ENCODE data around the gene WDR64. TPM values are rescaled to one million over a fixed set of nuclear protein-coding genes. Genes with fewer than 3 reads are reported as not detected.

The WDR64 gene
- polyA plus RNA-seq, 4 donors: 0.23 to 0.42 (median 0.33) TPM

DNA sequence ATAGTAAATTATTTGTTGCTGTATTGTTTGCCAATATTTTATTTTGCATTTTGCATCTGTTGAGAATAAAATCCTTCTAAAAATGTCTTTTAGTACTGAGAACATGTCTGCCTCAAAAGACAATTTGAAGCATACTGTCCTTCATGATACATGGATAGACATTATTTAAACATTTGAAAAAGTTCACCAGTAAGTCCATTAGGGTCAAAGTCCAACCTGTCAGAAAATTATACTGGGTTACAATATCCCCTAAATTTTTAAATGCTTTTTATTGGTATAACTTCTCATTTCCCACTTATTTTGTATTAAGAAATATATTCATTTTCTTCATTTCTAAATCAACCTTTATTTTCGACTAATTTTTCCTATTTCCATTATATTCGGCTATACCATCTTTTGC, 21.2 kb upstream of the WDR64 start:
- DNase-seq (ENCODE audit: low read depth in 4 of 4, low spot score in 3 of 4): no peak

GRCh38 chr1:241631674-241632073, 20.4 kb upstream of the WDR64 start:
- DNase-seq (ENCODE audit: low read depth in 4 of 4, low spot score in 3 of 4): no peak

DNA sequence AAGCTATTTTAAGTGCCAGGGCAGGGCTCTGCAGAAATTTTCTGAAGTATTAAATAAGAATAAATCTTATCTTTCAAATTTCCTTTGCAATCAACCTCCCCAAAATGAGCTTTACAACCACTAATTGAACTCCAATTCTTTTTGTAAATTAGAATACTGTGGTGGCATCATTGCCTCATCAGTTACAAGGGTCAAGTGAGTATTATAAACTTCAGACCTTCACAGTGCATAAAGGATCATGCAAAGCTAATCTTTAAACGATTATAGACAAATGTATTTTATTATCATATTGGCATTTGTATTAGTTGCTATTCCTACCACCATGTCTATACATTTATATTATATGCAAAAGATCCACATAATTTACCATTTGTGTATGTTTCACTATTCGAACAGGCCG, 19.1 kb upstream of the WDR64 start:
- no peak for DNase-seq (ENCODE audit: low read depth in 4 of 4, low spot score in 3 of 4)

DNA sequence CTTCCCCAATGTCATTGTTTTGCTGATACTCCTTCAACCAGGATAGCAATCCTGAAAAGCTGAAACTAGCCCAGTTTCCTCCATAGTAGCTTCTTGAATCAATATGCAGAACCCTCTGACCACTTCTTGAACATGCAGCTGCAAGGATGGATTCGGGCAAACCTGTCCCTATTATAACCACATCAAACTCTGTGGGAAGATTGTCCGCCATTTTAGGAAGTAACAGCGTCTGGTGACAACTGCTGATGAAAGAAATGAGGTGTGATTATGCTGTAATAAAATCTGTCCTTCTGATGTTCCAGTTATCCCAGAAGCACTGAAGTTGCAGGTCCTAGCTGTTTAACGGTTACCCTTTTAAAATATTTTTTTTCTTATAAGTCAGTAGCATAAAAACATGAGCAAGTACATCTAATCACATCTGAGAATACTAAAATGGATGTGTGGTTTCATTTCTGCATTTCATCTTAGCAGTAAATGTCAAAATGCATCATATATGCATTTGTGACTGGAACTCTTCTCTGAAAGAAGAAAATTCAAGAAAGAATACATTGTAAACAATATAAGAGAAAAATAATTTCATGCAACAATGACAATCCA, 16.4 kb upstream of the WDR64 start:
- no peak for DNase-seq (ENCODE audit: low read depth in 4 of 4, low spot score in 3 of 4)

- DNase-seq (ENCODE audit: low read depth in 4 of 4, low spot score in 3 of 4): no peak
These were observed 15.8 kb upstream of the WDR64 start for GRCh38 chr1:241636291-241636690.

- DNase-seq (ENCODE audit: low read depth in 4 of 4, low spot score in 3 of 4): no peak
These were observed 15.0 kb upstream of the WDR64 start for GRCh38 chr1:241637046-241637590.

GRCh38 chr1:241637604-241638003, 14.5 kb upstream of the WDR64 start:
- DNase-seq (ENCODE audit: low read depth in 4 of 4, low spot score in 3 of 4): no peak

GRCh38 chr1:241638099-241638682, 13.9 kb upstream of the WDR64 start:
- no peak for DNase-seq (ENCODE audit: low read depth in 4 of 4, low spot score in 3 of 4)

GRCh38 chr1:241638909-241639622, 13.0 kb upstream of the WDR64 start:
- DNase-seq (ENCODE audit: low read depth in 4 of 4, low spot score in 3 of 4): no peak

DNA sequence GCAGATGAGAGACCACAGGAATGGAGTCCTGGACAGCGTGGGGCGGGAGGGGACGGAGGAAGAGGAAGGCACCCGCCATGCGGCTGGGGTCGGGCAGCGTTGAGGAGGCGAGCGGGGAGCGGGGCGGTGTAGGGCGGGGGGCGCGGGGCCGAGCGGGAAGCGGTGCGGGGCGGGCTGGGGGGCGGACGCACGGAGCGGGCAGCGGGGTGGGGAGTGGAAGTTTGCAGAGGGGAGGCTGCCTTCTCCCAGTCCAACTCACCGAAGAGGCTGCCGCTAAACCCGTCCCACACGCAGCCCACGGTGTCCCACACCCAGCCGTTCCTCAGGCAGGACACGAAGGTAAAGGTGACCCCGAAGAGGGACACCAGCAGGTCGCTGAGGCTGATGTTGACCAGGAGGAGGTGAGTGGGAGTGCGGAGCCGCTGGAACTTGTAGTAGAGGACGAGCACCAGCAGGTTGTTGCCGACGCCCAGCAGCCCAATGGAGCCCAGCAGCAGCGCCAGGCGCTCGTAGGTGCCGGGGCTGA, 12.4 kb upstream of the WDR64 start:
- peak in 2 of 4 donors; percentile 18 to 29 for DNase-seq (ENCODE audit: low read depth in 4 of 4, low spot score in 3 of 4)

DNA sequence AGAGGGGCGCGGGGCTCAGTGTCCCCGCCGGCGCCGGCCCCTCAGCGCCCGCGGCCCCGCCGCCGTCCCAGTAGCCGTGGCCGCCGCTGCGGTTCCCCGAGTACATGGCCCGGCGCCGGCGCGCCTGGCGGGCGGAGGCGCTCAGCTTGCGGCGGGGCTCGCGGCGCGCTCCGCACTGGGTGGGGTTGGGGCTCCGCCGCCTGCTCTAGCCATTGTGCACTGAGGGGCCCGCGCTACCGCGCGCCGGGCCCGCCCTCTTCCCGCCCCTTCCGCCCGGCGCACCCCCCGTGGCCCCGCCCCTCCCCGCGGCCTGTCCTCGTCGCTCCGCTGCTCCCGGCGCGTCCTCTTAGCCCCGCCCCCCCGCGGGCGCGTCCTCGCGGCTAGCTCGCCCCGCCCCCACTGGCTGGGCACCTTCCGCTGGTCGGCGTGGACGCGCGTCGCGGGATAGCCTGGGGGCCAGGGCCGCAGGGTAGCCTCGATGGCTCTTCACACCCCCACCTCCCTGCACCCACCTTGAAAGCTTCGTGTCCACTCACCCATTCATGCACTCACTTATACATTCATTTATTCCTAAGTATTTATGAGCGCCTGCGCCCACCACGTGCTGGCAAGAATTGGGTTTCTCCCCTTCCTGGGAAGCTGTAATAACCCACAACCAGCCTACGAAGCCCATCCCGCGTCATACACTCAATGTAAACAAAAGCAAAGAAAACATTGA, 11.8 kb upstream of the WDR64 start, which contains the start of the genes CHML and OPN3:
CHML (minus strand) TSS at position 221 of the 718 bp plus-strand sequence. CDS start 4,603 bp downstream, outside the sequence.
OPN3 (minus strand) TSS at position 221 of the 718 bp plus-strand sequence; CDS start at position 106, 115 bp downstream.
- peak; percentile 74 to 86 (median 82) for DNase-seq (ENCODE audit: low read depth in 4 of 4, low spot score in 3 of 4)

- DNase-seq (ENCODE audit: low read depth in 4 of 4, low spot score in 3 of 4): peak in 1 of 4 donors; percentile 6
These were observed 11.0 kb upstream of the WDR64 start for GRCh38 chr1:241640867-241641622.

DNA sequence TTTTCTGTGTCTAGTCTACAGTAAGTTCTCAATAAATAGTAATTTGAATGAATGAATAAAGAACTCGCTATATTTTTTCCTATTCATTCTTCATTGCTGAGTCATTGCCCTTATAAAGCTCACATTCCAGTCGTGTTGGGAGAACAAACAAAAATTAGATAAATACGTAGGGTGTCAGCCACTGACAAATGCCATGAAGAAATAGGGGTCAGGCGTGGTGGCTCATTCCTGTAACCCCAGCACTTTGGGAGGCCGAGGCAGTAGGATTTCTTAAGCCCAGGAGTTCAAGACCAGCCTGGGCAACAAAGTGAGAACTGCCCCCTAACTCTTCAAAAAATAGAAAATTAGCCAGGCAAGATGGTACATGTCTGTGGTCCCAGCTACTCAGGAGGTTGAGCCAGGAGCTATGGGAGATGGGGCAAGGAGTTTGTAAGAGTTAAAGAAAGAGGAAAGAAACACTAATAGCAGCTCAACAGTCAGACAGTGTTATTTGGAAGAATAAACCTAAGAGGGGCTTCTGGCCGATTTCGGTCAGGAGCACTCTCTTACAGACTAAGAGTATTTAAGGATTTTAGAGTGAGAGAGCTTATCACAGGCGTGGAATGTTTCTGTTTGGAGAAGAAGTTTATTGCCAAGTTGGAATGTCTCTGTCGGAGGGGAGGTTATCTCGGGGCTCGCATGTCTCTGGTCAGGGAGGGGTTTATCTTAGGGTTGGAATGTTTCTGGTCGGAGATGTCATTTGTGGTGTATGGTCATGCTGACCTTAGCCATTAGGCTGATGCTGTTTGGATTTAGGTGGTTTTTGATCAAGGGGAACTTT, 10.1 kb upstream of the WDR64 start:
- DNase-seq (ENCODE audit: low read depth in 4 of 4, low spot score in 3 of 4): no peak

DNA sequence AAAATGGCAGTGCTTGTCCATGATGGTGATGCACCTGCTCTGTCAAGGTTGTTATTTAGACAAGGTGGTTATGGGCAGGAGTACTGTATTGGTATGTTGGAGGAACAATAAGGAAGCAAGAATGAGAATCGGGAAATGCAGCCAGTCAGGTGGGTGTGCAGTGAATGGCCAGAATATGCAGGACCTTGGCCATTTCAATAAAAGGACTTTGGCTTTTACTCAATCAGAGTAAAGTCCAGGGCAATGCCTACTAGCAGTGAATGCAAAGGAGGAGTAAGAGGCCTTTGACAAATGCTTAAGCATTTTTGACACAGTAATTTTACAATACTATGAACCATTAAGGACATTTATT, 9.5 kb upstream of the WDR64 start:
- DNase-seq (ENCODE audit: low read depth in 4 of 4, low spot score in 3 of 4): no peak

- no peak for DNase-seq (ENCODE audit: low read depth in 4 of 4, low spot score in 3 of 4)
These were observed 7.8 kb upstream of the WDR64 start for GRCh38 chr1:241644259-241644658.

DNA sequence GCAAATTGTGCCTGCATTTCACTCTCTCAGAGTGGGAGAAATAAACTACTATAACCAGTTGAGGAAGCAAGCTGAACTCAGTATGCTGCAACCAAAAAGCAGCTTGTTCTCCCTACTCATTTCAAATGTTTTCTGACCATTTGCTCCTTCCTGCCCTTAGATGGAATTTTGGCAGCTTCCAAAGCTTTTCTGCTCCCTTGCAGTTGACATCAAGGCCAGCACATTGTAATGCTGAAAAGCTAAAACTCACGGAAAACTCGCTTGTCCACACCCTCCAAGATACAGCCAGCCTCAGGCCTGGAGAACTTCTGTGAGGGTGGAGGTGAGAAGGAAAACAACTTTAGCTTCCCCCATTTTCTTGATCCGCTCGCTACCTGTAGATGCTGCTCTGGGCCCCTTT, 6.9 kb upstream of the WDR64 start:
- no peak for DNase-seq (ENCODE audit: low read depth in 4 of 4, low spot score in 3 of 4)

DNA sequence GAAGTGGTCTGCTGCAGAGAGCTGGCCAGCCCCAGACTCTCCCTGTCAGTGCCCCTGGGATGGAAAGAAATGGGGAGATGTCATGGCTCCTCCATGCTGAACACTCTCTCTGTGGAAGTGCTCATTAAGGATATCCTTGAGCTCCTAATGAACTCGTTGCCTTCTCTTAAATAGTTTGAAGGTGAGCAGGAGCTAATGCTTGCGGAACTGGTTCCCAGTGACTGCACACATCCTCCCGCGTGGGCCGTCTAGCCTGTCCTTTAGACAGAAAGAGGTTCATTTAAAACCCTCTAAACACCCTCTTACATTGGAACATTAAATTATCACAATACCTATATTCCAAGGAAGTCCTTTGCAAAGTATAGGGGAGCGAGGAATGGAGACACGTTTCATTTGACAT, 5.9 kb upstream of the WDR64 start:
- no peak for DNase-seq (ENCODE audit: low read depth in 4 of 4, low spot score in 3 of 4)

DNA sequence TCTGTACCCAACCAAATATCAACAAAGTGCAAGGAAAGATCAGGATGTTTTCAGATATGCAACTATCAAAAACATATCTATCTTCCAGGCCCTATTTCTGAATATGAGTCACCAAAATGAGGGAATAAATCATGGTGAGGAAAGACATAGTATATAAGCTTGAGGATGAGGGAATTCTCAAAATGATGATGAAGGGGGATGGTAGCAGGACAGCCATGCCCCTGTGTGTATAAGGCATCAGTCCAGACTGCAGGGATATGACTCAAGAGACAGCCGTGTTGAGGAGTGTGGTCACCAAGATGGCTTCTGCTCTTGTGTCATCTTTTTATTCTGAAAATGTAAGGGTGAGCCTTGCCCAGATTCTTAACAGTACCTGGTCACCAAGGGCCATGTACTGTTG, 4.4 kb upstream of the WDR64 start:
- no peak for DNase-seq (ENCODE audit: low read depth in 4 of 4, low spot score in 3 of 4)

DNA sequence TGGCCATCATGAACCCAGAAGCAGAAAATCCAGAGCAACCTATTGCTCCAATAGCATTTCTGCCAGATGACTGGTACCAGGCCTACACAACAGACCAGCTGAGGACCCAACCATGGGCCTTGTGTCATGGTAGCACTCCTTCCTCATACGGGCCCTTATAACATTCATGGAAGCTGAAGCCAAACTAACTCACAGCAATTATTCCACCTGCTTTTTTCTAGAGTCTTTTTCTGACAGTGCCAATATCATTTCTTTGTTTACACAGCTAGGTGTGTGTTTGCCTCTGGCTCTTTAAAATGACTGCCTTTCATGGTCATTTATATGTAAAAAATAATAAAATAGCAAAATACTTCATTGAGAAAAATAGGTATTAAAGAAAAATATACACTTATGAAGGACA, 3.9 kb upstream of the WDR64 start:
- DNase-seq (ENCODE audit: low read depth in 4 of 4, low spot score in 3 of 4): no peak

Measured in left renal pelvis (tissue), 4 donors.